ENCODE data around the gene STON1.

GRCh38 chr2:48482769-48483168, 47.2 kb upstream of the STON1 start:
- TF ChIP-seq POLR2AphosphoS5 (IDR thresholded peaks at IDR 0.05) (no peak), CTCF (IDR thresholded peaks at IDR 0.05) (no peak), POLR2A (IDR thresholded peaks at IDR 0.05) (no peak)

Data from breast epithelium (tissue), 3 donors.